OCI-LY3 (cell line): ENCODE measurements around the gene AFDN.

Experiments used
- H2AFZ ChIP-seq: fragments of 200-600, 300-600 bp; shearing (Covaris generic); 2 replicates; pipeline ENCODE4 v1.6.0; 2014; ENCODE audit warnings: antibody characterized with exemption, low read depth, low read length
- H3K27ac ChIP-seq: fragments of 200-600, 300-600 bp; sonication (generic); 2 replicates; pipeline ENCODE4 v1.5.1; 2014; ENCODE audit warnings: mild to moderate bottlenecking, low read length, moderate library complexity, mixed read lengths
- H3K27me3 ChIP-seq: fragments of 200-600, 300-600 bp; sonication (generic); 2 replicates; pipeline ENCODE4 v1.6.1; 2014; ENCODE audit warnings: low read depth, low read length, mixed read lengths
- H3K36me3 ChIP-seq: fragments of 200-600, 300-600 bp; sonication (generic); replicated peaks from 2 replicates; pipeline ENCODE3; 2014; ENCODE audit warnings: low read depth, low read length, mixed read lengths
- H3K4me1 ChIP-seq: fragments of 300-600, 200-600 bp; sonication (generic); 2 replicates; pipeline ENCODE4 v1.6.1; 2014; ENCODE audit warnings: low read length, mixed read lengths
- H3K4me2 ChIP-seq: fragments of 200-600, 300-600 bp; sonication (generic); 2 replicates; pipeline ENCODE4 v1.6.1; 2014; ENCODE audit warnings: low read length, mixed read lengths
- H3K4me3 ChIP-seq: fragments of 300-600, 200-600 bp; sonication (generic); 2 replicates; pipeline ENCODE4 v1.5.1; 2014; ENCODE audit warnings: antibody characterized with exemption, mild to moderate bottlenecking, low read length, moderate library complexity
- H3K79me2 ChIP-seq: fragments of 300-600, 200-600 bp; shearing (Covaris generic); 2 replicates; pipeline ENCODE4 v1.6.1; 2014; ENCODE audit warnings: mild to moderate bottlenecking, low read length, mixed read lengths
- H3K9ac ChIP-seq: fragments of 300-600, 200-600 bp; shearing (Covaris generic); 2 replicates; pipeline ENCODE4 v1.6.0; 2014; ENCODE audit warnings: mild to moderate bottlenecking, low read length, moderate library complexity
- H3K9me3 ChIP-seq: fragments of 200-600, 300-600 bp; shearing (Covaris generic); 2 replicates; pipeline ENCODE4 v1.6.1; 2014; ENCODE audit warnings: low read length, mixed read lengths; ENCODE audit not compliant: insufficient read depth
- H4K20me1 ChIP-seq: fragments of 200-600, 300-600 bp; sonication (generic); 2 replicates; pipeline ENCODE4 v1.6.1; 2016; ENCODE audit warnings: low read length, mixed read lengths; ENCODE audit not compliant: insufficient read depth
- EZH2phosphoT487 ChIP-seq: fragments of 200-600 bp; shearing (Covaris generic); IDR thresholded peaks from 2 replicates; pipeline ENCODE4 v1.6.1; 2018; ENCODE audit warnings: antibody characterized with exemption, mixed run types, low read depth
- TF ChIP-seq, protein P1 (sequence below): fragments of 200-600, 300-600 bp; sonication (generic); IDR thresholded peaks from 2 replicates; pipeline ENCODE4 v1.5.1; 2014; ENCODE audit warnings: antibody characterized with exemption, low read length, low read depth

Gene AFDN

GRCh38 chr6:167799033-167799821 lies 27.5 kb upstream of the AFDN start:
- H3K4me2 ChIP-seq, result no peak overlapping the region
- H3K4me3 ChIP-seq, result no peak overlapping the region
- H2AFZ ChIP-seq, result no peak overlapping the region
- peaks cover under 1% of the 10 kb centered on the region for H3K36me3 ChIP-seq
- H3K4me1 ChIP-seq, result peaks cover 19% of the 10 kb centered on the region
- no peaks in the 10 kb centered on the region for H4K20me1 ChIP-seq
- H3K27me3 ChIP-seq, result no peaks in the 10 kb centered on the region
- H3K79me2 ChIP-seq, result no peaks in the 10 kb centered on the region
- H3K27ac ChIP-seq, result no peak overlapping the region
- no peak overlapping the region for H3K9ac ChIP-seq
- H3K9me3 ChIP-seq, result no peaks in the 10 kb centered on the region
- TF ChIP-seq, protein P1, sequence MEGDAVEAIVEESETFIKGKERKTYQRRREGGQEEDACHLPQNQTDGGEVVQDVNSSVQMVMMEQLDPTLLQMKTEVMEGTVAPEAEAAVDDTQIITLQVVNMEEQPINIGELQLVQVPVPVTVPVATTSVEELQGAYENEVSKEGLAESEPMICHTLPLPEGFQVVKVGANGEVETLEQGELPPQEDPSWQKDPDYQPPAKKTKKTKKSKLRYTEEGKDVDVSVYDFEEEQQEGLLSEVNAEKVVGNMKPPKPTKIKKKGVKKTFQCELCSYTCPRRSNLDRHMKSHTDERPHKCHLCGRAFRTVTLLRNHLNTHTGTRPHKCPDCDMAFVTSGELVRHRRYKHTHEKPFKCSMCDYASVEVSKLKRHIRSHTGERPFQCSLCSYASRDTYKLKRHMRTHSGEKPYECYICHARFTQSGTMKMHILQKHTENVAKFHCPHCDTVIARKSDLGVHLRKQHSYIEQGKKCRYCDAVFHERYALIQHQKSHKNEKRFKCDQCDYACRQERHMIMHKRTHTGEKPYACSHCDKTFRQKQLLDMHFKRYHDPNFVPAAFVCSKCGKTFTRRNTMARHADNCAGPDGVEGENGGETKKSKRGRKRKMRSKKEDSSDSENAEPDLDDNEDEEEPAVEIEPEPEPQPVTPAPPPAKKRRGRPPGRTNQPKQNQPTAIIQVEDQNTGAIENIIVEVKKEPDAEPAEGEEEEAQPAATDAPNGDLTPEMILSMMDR, result no peak

- Histone ChIP-seq H3K27me3 (no peaks in the 10 kb centered on the region), H3K79me2 (no peaks in the 10 kb centered on the region), H3K4me1 (peaks cover 12% of the 10 kb centered on the region), H3K9me3 (no peaks in the 10 kb centered on the region), H3K27ac (no peak overlapping the region), H3K4me2 (no peak overlapping the region), H2AFZ (no peak overlapping the region), H3K9ac (no peak overlapping the region), H4K20me1 (no peaks in the 10 kb centered on the region), H3K4me3 (no peak overlapping the region), H3K36me3 (no peaks in the 10 kb centered on the region)
- no peak for TF ChIP-seq EZH2phosphoT487
- TF ChIP-seq, protein P1, result no peak
Observed at GRCh38 chr6:167800549-167800948, 26.2 kb upstream of the AFDN start.

GRCh38 chr6:167801263-167801662 lies 25.4 kb upstream of the AFDN start:
- no peak overlapping the region for H3K9ac ChIP-seq
- no peaks in the 10 kb centered on the region for H3K27me3 ChIP-seq
- no peaks in the 10 kb centered on the region for H3K36me3 ChIP-seq
- H2AFZ ChIP-seq, result no peak overlapping the region
- TF ChIP-seq, protein P1, result no peak
- no peak for TF ChIP-seq EZH2phosphoT487
- H3K9me3 ChIP-seq, result no peaks in the 10 kb centered on the region
- no peaks in the 10 kb centered on the region for H3K79me2 ChIP-seq
- no peak overlapping the region for H3K27ac ChIP-seq
- H3K4me2 ChIP-seq, result no peak overlapping the region
- no peaks in the 10 kb centered on the region for H4K20me1 ChIP-seq
- no peak overlapping the region for H3K4me3 ChIP-seq
- H3K4me1 ChIP-seq, result peaks cover 6% of the 10 kb centered on the region

DNA sequence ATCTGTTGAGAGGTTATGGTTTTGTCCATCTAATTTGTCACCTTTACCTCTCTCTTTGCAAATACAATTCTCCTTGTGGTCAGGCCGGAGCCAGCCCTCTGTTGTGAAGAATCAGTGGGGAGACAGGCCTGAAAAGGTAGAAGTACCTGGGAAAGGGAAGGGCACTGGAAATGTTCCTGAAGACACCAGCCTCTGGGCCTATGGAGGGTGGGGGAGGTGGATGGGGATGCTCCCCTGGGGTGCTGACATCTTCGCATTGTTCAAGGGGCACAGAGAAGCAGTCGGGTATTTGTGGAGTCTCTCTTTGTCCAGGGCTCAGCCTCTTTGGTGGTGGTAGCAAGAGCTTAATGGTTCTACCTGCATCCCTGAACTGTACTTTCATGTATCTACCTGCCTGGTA lies 24.4 kb upstream of the AFDN start:
- Histone ChIP-seq H3K27ac (no peak overlapping the region), H3K36me3 (no peaks in the 10 kb centered on the region), H4K20me1 (no peaks in the 10 kb centered on the region), H3K4me2 (no peak overlapping the region), H3K9ac (no peak overlapping the region), H3K4me3 (no peak overlapping the region), H3K79me2 (no peaks in the 10 kb centered on the region), H3K9me3 (no peaks in the 10 kb centered on the region), H3K4me1 (no peaks in the 10 kb centered on the region), H2AFZ (no peak overlapping the region), H3K27me3 (no peaks in the 10 kb centered on the region)
- TF ChIP-seq EZH2phosphoT487, result no peak
- TF ChIP-seq, protein P1, result no peak
